ENCODE results near the gene CFAP91.

The CFAP91 gene

GRCh38 chr3:119743921-119744320 is 41.1 kb downstream of the CFAP91 start:
- no peak for DNase-seq (ENCODE audit: low read depth)

- no peak for DNase-seq (ENCODE audit: low read depth)
These were observed 43.1 kb downstream of the CFAP91 start for GRCh38 chr3:119745942-119746341.

GRCh38 chr3:119746423-119746822 is 43.6 kb downstream of the CFAP91 start:
- DNase-seq (ENCODE audit: low read depth) = no peak

GRCh38 chr3:119747357-119747756 is 44.5 kb downstream of the CFAP91 start:
- no peak for DNase-seq (ENCODE audit: low read depth)

GRCh38 chr3:119748991-119749390 is 46.2 kb downstream of the CFAP91 start:
- no peak for DNase-seq (ENCODE audit: low read depth)

GRCh38 chr3:119751423-119751822 is 48.6 kb downstream of the CFAP91 start:
- DNase-seq (ENCODE audit: low read depth) = no peak
